HG03039 (cell line): ENCODE results near the gene SPSB1.

Experiments
- ATAC-seq: cut with Tn5 transposase; IDR thresholded peaks from one replicate; pipeline ENCODE4 v1.9.1; 2021; ENCODE audit warnings: mild to moderate bottlenecking, moderate library complexity; ENCODE audit not compliant: unreplicated experiment

SPSB1 gene

GRCh38 chr1:9416506-9416905 is 123.8 kb downstream of the SPSB1 start:
- ATAC-seq = no peak

GRCh38 chr1:9416918-9417500 is 124.3 kb downstream of the SPSB1 start:
- ATAC-seq = no peak

- ATAC-seq = no peak
These were observed 125.0 kb downstream of the SPSB1 start for GRCh38 chr1:9417695-9418094.

GRCh38 chr1:9418851-9419250 is 126.2 kb downstream of the SPSB1 start:
- no peak for ATAC-seq
